ENCODE measurements around the gene NSUN2. TPM values are rescaled to one million over a fixed set of nuclear protein-coding genes. Genes with fewer than 3 reads are reported as not detected.

The NSUN2 gene
- total RNA-seq, 1 experiment from 2014 or later: 90.7 TPM

DNA sequence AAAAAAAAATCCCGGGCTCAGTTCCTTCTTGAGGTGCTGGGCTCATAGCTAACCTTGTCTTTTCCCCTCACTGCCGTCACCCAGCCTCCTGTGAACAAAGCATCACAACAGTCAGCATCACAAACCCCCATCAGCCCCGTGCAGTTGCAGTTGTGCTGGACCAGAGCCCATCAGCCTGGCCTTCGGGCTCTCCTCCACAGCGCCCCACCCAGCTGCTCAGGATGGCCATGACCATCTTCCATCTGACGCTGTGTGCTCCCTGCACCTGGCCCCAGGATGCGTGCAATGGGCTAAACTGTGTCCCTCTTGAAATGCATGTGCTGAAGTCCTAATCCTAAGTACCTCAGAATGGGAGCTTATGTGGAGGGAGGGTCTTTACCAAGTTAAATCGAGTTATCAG is 48.1 kb downstream of the NSUN2 start:
- Mint-ChIP-seq H3K4me1 (ENCODE audit: low read depth, unreplicated experiment) (no peaks in the 10 kb centered on the region), H3K4me3 (ENCODE audit: low read depth, unreplicated experiment) (no peak overlapping the region), H3K9me3 (ENCODE audit: low read depth, unreplicated experiment) (no peaks in the 10 kb centered on the region), H3K27ac (ENCODE audit: unreplicated experiment) (no peak overlapping the region), H3K27me3 (ENCODE audit: unreplicated experiment) (peaks cover 74% of the 10 kb centered on the region), H3K36me3 (ENCODE audit: insufficient read depth, unreplicated experiment) (no peaks in the 10 kb centered on the region)
- no peak for DNase-seq
- CTCF ChIA-PET: no interaction called here
- intact Hi-C loops (cut with micrococcal nuclease; ENCODE audit: unreplicated experiment): no loop called here
- BruUV-seq (replicated peaks): no TSS peak
- TF ChIP-seq CTCF (IDR thresholded peaks at IDR 0.05; ENCODE audit: unreplicated experiment): no peak

- CTCF ChIA-PET: no interaction called here
- no peaks in the 10 kb centered on the region for H3K9me3 Mint-ChIP-seq (ENCODE audit: low read depth, unreplicated experiment)
- BruUV-seq (replicated peaks): no TSS peak
- intact Hi-C loops (cut with micrococcal nuclease; ENCODE audit: unreplicated experiment): no loop called here
- no peak overlapping the region for H3K4me3 Mint-ChIP-seq (ENCODE audit: low read depth, unreplicated experiment)
- H3K27ac Mint-ChIP-seq (ENCODE audit: unreplicated experiment): no peak overlapping the region
- no peaks in the 10 kb centered on the region for H3K36me3 Mint-ChIP-seq (ENCODE audit: insufficient read depth, unreplicated experiment)
- H3K27me3 Mint-ChIP-seq (ENCODE audit: unreplicated experiment): peaks cover 79% of the 10 kb centered on the region
- TF ChIP-seq CTCF (IDR thresholded peaks at IDR 0.05; ENCODE audit: unreplicated experiment): no peak
- DNase-seq: no peak
- H3K4me1 Mint-ChIP-seq (ENCODE audit: low read depth, unreplicated experiment): no peaks in the 10 kb centered on the region
Measured at GRCh38 chr5:6584101-6584645, 48.7 kb downstream of the NSUN2 start.

- Mint-ChIP-seq H3K27ac (ENCODE audit: unreplicated experiment) (no peak overlapping the region), H3K9me3 (ENCODE audit: low read depth, unreplicated experiment) (no peaks in the 10 kb centered on the region), H3K36me3 (ENCODE audit: insufficient read depth, unreplicated experiment) (no peaks in the 10 kb centered on the region), H3K4me1 (ENCODE audit: low read depth, unreplicated experiment) (no peaks in the 10 kb centered on the region), H3K4me3 (ENCODE audit: low read depth, unreplicated experiment) (peak overlapping the region; percentile 50), H3K27me3 (ENCODE audit: unreplicated experiment) (peaks cover 88% of the 10 kb centered on the region)
- intact Hi-C loops (cut with micrococcal nuclease; ENCODE audit: unreplicated experiment): no loop called here
- peak; percentile 41 for DNase-seq
- CTCF ChIA-PET: no interaction called here
- BruUV-seq (replicated peaks): no TSS peak
- TF ChIP-seq CTCF (IDR thresholded peaks at IDR 0.05; ENCODE audit: unreplicated experiment): no peak
Measured at GRCh38 chr5:6583049-6583880, 49.6 kb downstream of the NSUN2 start.

GRCh38 chr5:6582507-6583048 is 50.3 kb downstream of the NSUN2 start:
- H3K27ac Mint-ChIP-seq (ENCODE audit: unreplicated experiment): no peak overlapping the region
- H3K27me3 Mint-ChIP-seq (ENCODE audit: unreplicated experiment): peaks cover 94% of the 10 kb centered on the region
- no peak for TF ChIP-seq CTCF (IDR thresholded peaks at IDR 0.05; ENCODE audit: unreplicated experiment)
- CTCF ChIA-PET: no interaction called here
- no peak for DNase-seq
- H3K9me3 Mint-ChIP-seq (ENCODE audit: low read depth, unreplicated experiment): no peaks in the 10 kb centered on the region
- BruUV-seq (replicated peaks): no TSS peak
- intact Hi-C loops (cut with micrococcal nuclease; ENCODE audit: unreplicated experiment): no loop called here
- H3K4me1 Mint-ChIP-seq (ENCODE audit: low read depth, unreplicated experiment): no peaks in the 10 kb centered on the region
- H3K4me3 Mint-ChIP-seq (ENCODE audit: low read depth, unreplicated experiment): peak overlapping the region; percentile 50
- no peaks in the 10 kb centered on the region for H3K36me3 Mint-ChIP-seq (ENCODE audit: insufficient read depth, unreplicated experiment)
